Loucy (cell line): ENCODE measurements around the gene GALM.
"Not testable (repeated sequence)": the region's sequence is repeated elsewhere in the genome, so short reads cannot be mapped to it uniquely, and the experiment has no call there.

ENCODE experiments used
- H2AFZ ChIP-seq: fragments of 200-600 bp; sonication (generic); 2 replicates; pipeline ENCODE4 v1.6.0; 2016; ENCODE audit warnings: antibody characterized with exemption, mild to moderate bottlenecking, low read length, moderate library complexity
- H3F3A ChIP-seq: fragments of 200-600 bp; 2 replicates; pipeline ENCODE4 v1.6.0; 2016; ENCODE audit warnings: antibody characterized with exemption, low read depth, mild to moderate bottlenecking
- H3K27me3 ChIP-seq: fragments of 200-600 bp; sonication (generic); 2 replicates; pipeline ENCODE4 v1.6.1; 2014; ENCODE audit warnings: low read length, mild to moderate bottlenecking; ENCODE audit not compliant: insufficient read depth, poor library complexity, severe bottlenecking
- H3K36me3 ChIP-seq: fragments of 200-600 bp; sonication (generic); 2 replicates; pipeline ENCODE4 v1.6.1; 2016; ENCODE audit warnings: low read length; ENCODE audit not compliant: insufficient read depth
- H3K4me1 ChIP-seq: fragments of 200-600 bp; sonication (generic); 2 replicates; pipeline ENCODE4 v1.5.1; 2014; ENCODE audit warnings: low read length, mild to moderate bottlenecking; ENCODE audit not compliant: insufficient read depth, poor library complexity, severe bottlenecking
- H3K4me2 ChIP-seq: fragments of 200-600 bp; sonication (generic); 2 replicates; pipeline ENCODE4 v1.6.0; 2014; ENCODE audit warnings: antibody characterized with exemption, low read length, low read depth, mild to moderate bottlenecking; ENCODE audit not compliant: poor library complexity, severe bottlenecking
- H3K4me3 ChIP-seq: fragments of 200-600 bp; sonication (generic); 2 replicates; pipeline ENCODE4 v1.5.1; 2014; ENCODE audit warnings: low read length, mild to moderate bottlenecking, mixed read lengths; ENCODE audit not compliant: poor library complexity, severe bottlenecking
- H3K79me2 ChIP-seq: fragments of 200-600 bp; sonication (generic); 2 replicates; pipeline ENCODE4 v1.6.1; 2014; ENCODE audit warnings: low read length; ENCODE audit not compliant: insufficient read depth
- H3K9ac ChIP-seq: fragments of 200-600 bp; sonication (generic); 2 replicates; pipeline ENCODE4 v1.6.0; 2014; ENCODE audit warnings: mild to moderate bottlenecking, low read depth, low read length, moderate library complexity; ENCODE audit not compliant: poor library complexity, severe bottlenecking
- H3K9me2 ChIP-seq: fragments of 200-600 bp; sonication (generic); replicated peaks from 2 replicates; pipeline ENCODE4 v1.6.1; 2016; ENCODE audit warnings: low read depth, low read length, mixed read lengths
- H3K9me3 ChIP-seq: fragments of 200-600 bp; sonication (generic); 2 replicates; pipeline ENCODE4 v1.6.1; 2014; ENCODE audit warnings: mild to moderate bottlenecking, antibody characterized with exemption, low read length, low read depth; ENCODE audit not compliant: insufficient read depth
- H4K20me1 ChIP-seq: fragments of 200-600 bp; sonication (generic); 2 replicates; pipeline ENCODE4 v1.6.0; 2014; ENCODE audit warnings: antibody characterized with exemption, low read length, mild to moderate bottlenecking; ENCODE audit not compliant: insufficient read depth, poor library complexity, severe bottlenecking
- CTCF ChIP-seq: fragments of 200-600 bp; sonication (generic); conservative IDR thresholded peaks from 2 replicates; pipeline ENCODE4 v1.5.1; 2014; ENCODE audit warnings: mild to moderate bottlenecking, antibody characterized with exemption, low read length
- EZH2phosphoT487 ChIP-seq: fragments of 200-600 bp; IDR thresholded peaks from 2 replicates; pipeline ENCODE4 v1.6.1; 2018; ENCODE audit warnings: antibody characterized with exemption, mild to moderate bottlenecking, moderate library complexity, borderline replicate concordance

The GALM gene

DNA sequence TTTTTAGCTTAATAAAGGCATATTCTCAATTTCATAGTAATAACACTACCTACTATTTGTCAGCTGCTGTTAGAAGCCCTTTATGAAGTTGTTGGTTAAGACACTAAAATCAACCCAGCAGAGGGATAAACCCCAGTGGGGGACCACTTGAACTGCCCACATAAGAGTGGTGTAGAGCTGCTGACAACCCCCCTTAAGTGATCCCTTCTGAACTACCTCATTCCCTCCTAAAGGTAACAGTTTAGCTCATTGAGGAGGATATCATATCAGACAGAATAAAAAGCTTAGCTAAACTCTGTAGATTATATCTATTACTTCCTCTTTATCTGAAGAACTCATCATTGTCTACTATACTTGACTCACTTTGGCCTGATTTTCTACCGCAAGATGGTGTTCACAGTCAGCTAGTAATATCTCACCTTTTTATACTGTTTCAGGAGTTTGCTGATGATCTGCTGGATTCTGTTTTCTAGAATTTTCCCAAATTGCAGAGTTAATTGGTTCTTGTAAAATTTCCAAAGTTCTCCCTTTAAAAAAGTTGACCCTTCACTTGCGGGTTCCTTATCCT, 16.2 kb downstream of the GALM start:
- no peak overlapping the region for H3K4me3 ChIP-seq
- no peaks in the 10 kb centered on the region for H3K27me3 ChIP-seq
- peaks cover 9% of the 10 kb centered on the region for H3K4me1 ChIP-seq
- no peaks in the 10 kb centered on the region for H3K79me2 ChIP-seq
- H2AFZ ChIP-seq = no peak overlapping the region
- H3K9me3 ChIP-seq = no peaks in the 10 kb centered on the region
- no peaks in the 10 kb centered on the region for H3F3A ChIP-seq
- H4K20me1 ChIP-seq = no peaks in the 10 kb centered on the region
- no peak overlapping the region for H3K9ac ChIP-seq
- TF ChIP-seq CTCF = no peak
- no peak for TF ChIP-seq EZH2phosphoT487
- H3K36me3 ChIP-seq = peaks cover 18% of the 10 kb centered on the region; the same call in 1 of the 2 replicates
- H3K4me2 ChIP-seq = no peak overlapping the region
- H3K9me2 ChIP-seq = no peaks in the 10 kb centered on the region

GRCh38 chr2:38682620-38683019, 16.7 kb downstream of the GALM start:
- not testable (repeated sequence) for H3K9me2 ChIP-seq, H3K9ac ChIP-seq, H3K4me2 ChIP-seq, H4K20me1 ChIP-seq, H3K27me3 ChIP-seq, H3K4me1 ChIP-seq, H2AFZ ChIP-seq, H3F3A ChIP-seq, H3K9me3 ChIP-seq, H3K4me3 ChIP-seq, H3K79me2 ChIP-seq
- H3K36me3 ChIP-seq = peaks cover 13% of the 10 kb centered on the region; the same call in 1 of the 2 replicates

- H3K9me2 ChIP-seq = no peaks in the 10 kb centered on the region
- H3K9ac ChIP-seq = no peak overlapping the region
- no peak for TF ChIP-seq EZH2phosphoT487
- no peak for TF ChIP-seq CTCF
- H3K4me3 ChIP-seq = no peak overlapping the region
- peaks cover 3% of the 10 kb centered on the region for H3K4me1 ChIP-seq
- no peak overlapping the region for H3K4me2 ChIP-seq
- no peaks in the 10 kb centered on the region for H3K27me3 ChIP-seq
- no peaks in the 10 kb centered on the region for H3K79me2 ChIP-seq
- H4K20me1 ChIP-seq = no peaks in the 10 kb centered on the region
- H3K9me3 ChIP-seq = no peaks in the 10 kb centered on the region
- no peak overlapping the region for H2AFZ ChIP-seq
- no peaks in the 10 kb centered on the region for H3F3A ChIP-seq
- H3K36me3 ChIP-seq = peaks cover 13% of the 10 kb centered on the region; the same call in 1 of the 2 replicates
Observed at GRCh38 chr2:38683766-38684165, 17.9 kb downstream of the GALM start.

- no peaks in the 10 kb centered on the region for H3K27me3 ChIP-seq
Observed at GRCh38 chr2:38685116-38685735, 19.3 kb downstream of the GALM start.

More at GRCh38 chr2:38685116-38685735, 19.3 kb downstream of the GALM start:
- Histone ChIP-seq H3K9me2 (no peaks in the 10 kb centered on the region), H2AFZ (no peak overlapping the region), H3K4me2 (no peak overlapping the region), H3K79me2 (no peaks in the 10 kb centered on the region), H3K36me3 (peaks cover 17% of the 10 kb centered on the region; the same call in 1 of the 2 replicates), H3K4me3 (no peak overlapping the region), H3K9me3 (no peaks in the 10 kb centered on the region), H4K20me1 (no peaks in the 10 kb centered on the region), H3F3A (no peaks in the 10 kb centered on the region), H3K9ac (no peak overlapping the region), H3K4me1 (peaks cover 4% of the 10 kb centered on the region)
- TF ChIP-seq EZH2phosphoT487 = no peak
